Measurements from ENCODE around the gene NFYC. TPM values are rescaled to one million over a fixed set of nuclear protein-coding genes. Genes with fewer than 3 reads are reported as not detected.

Gene NFYC
- total and polyA plus RNA-seq, 2 of the 8 experiments (the other 6 are each of a cell fraction or from before 2014, with no cell fraction given): 54.1 to 124 TPM

DNA sequence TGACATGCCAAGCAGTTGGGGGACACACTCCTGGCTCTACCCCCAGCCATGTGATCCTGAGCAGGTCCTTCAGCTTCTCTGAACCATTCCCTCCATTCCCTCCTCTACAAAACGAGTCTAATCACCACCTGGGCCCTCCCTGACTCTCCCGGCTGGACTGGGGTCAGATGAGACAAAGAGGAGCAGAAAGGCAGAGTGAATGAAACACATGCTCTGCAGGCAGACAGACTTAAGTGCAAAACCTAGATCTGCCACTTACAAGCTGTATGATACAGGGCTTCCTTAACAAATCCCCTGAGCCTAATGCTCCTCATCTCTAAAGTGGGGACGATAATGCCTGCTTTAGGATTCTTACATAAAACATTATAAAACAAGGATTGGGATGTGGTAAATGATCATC, 43.3 kb upstream of the NFYC start (continued):
- TF ChIP-seq SIX5 (IDR thresholded peaks at IDR 0.05; ENCODE audit: low read depth, low read length): no peak
